Loucy (cell line): ENCODE data around the gene NRAS.
A peak's percentile ranks its signal among the peaks of the same experiment; 100 is the strongest.

ENCODE experiments used
- H2AFZ ChIP-seq: fragments of 200-600 bp; sonication (generic); 2 replicates; pipeline ENCODE4 v1.6.0; 2016; ENCODE audit warnings: antibody characterized with exemption, mild to moderate bottlenecking, low read length, moderate library complexity
- H3F3A ChIP-seq: fragments of 200-600 bp; 2 replicates; pipeline ENCODE4 v1.6.0; 2016; ENCODE audit warnings: antibody characterized with exemption, low read depth, mild to moderate bottlenecking
- H3K27me3 ChIP-seq: fragments of 200-600 bp; sonication (generic); 2 replicates; pipeline ENCODE4 v1.6.1; 2014; ENCODE audit warnings: low read length, mild to moderate bottlenecking; ENCODE audit not compliant: insufficient read depth, poor library complexity, severe bottlenecking
- H3K36me3 ChIP-seq: fragments of 200-600 bp; sonication (generic); 2 replicates; pipeline ENCODE4 v1.6.1; 2016; ENCODE audit warnings: low read length; ENCODE audit not compliant: insufficient read depth
- H3K4me1 ChIP-seq: fragments of 200-600 bp; sonication (generic); 2 replicates; pipeline ENCODE4 v1.5.1; 2014; ENCODE audit warnings: low read length, mild to moderate bottlenecking; ENCODE audit not compliant: insufficient read depth, poor library complexity, severe bottlenecking
- H3K4me2 ChIP-seq: fragments of 200-600 bp; sonication (generic); 2 replicates; pipeline ENCODE4 v1.6.0; 2014; ENCODE audit warnings: antibody characterized with exemption, low read length, low read depth, mild to moderate bottlenecking; ENCODE audit not compliant: poor library complexity, severe bottlenecking
- H3K4me3 ChIP-seq: fragments of 200-600 bp; sonication (generic); 2 replicates; pipeline ENCODE4 v1.5.1; 2014; ENCODE audit warnings: low read length, mild to moderate bottlenecking, mixed read lengths; ENCODE audit not compliant: poor library complexity, severe bottlenecking
- H3K79me2 ChIP-seq: fragments of 200-600 bp; sonication (generic); 2 replicates; pipeline ENCODE4 v1.6.1; 2014; ENCODE audit warnings: low read length; ENCODE audit not compliant: insufficient read depth
- H3K9ac ChIP-seq: fragments of 200-600 bp; sonication (generic); 2 replicates; pipeline ENCODE4 v1.6.0; 2014; ENCODE audit warnings: mild to moderate bottlenecking, low read depth, low read length, moderate library complexity; ENCODE audit not compliant: poor library complexity, severe bottlenecking
- H3K9me2 ChIP-seq: fragments of 200-600 bp; sonication (generic); replicated peaks from 2 replicates; pipeline ENCODE4 v1.6.1; 2016; ENCODE audit warnings: low read depth, low read length, mixed read lengths
- H3K9me3 ChIP-seq: fragments of 200-600 bp; sonication (generic); 2 replicates; pipeline ENCODE4 v1.6.1; 2014; ENCODE audit warnings: mild to moderate bottlenecking, antibody characterized with exemption, low read length, low read depth; ENCODE audit not compliant: insufficient read depth
- H4K20me1 ChIP-seq: fragments of 200-600 bp; sonication (generic); 2 replicates; pipeline ENCODE4 v1.6.0; 2014; ENCODE audit warnings: antibody characterized with exemption, low read length, mild to moderate bottlenecking; ENCODE audit not compliant: insufficient read depth, poor library complexity, severe bottlenecking
- EZH2phosphoT487 ChIP-seq: fragments of 200-600 bp; IDR thresholded peaks from 2 replicates; pipeline ENCODE4 v1.6.1; 2018; ENCODE audit warnings: antibody characterized with exemption, mild to moderate bottlenecking, moderate library complexity, borderline replicate concordance
- TF ChIP-seq, protein P1 (sequence below): fragments of 200-600 bp; sonication (generic); conservative IDR thresholded peaks from 2 replicates; pipeline ENCODE4 v1.5.1; 2014; ENCODE audit warnings: mild to moderate bottlenecking, antibody characterized with exemption, low read length

NRAS gene

DNA sequence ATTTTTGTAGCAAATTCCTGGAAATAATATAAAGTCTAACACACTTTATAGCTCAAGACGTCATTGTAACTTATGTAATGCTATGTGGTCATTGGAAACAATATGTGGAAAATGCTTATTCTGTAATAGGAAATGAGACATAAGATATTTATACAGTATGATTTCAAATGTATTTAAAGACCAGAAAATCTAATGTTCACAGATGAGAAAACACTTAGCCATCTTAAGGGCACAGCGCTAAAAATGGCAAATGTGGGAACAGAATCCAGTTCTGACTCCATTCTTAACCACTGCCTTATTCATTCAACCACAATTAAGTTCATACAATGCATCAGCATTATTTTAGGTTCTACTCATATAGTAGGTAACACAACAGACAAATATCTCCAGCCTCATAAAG, 28.7 kb upstream of the NRAS start:
- H2AFZ ChIP-seq: no peak overlapping the region
- H3K36me3 ChIP-seq: peaks cover 96% of the 10 kb centered on the region
- H3K4me1 ChIP-seq: peaks cover 16% of the 10 kb centered on the region

GRCh38 chr1:114741963-114742746, 25.6 kb upstream of the NRAS start:
- no peak overlapping the region for H3K4me3 ChIP-seq
- peaks cover 86% of the 10 kb centered on the region for H3K79me2 ChIP-seq
- peaks cover 15% of the 10 kb centered on the region for H3K4me1 ChIP-seq
- H3K36me3 ChIP-seq: peaks cover 86% of the 10 kb centered on the region
- no peak for TF ChIP-seq EZH2phosphoT487
- TF ChIP-seq, protein P1, sequence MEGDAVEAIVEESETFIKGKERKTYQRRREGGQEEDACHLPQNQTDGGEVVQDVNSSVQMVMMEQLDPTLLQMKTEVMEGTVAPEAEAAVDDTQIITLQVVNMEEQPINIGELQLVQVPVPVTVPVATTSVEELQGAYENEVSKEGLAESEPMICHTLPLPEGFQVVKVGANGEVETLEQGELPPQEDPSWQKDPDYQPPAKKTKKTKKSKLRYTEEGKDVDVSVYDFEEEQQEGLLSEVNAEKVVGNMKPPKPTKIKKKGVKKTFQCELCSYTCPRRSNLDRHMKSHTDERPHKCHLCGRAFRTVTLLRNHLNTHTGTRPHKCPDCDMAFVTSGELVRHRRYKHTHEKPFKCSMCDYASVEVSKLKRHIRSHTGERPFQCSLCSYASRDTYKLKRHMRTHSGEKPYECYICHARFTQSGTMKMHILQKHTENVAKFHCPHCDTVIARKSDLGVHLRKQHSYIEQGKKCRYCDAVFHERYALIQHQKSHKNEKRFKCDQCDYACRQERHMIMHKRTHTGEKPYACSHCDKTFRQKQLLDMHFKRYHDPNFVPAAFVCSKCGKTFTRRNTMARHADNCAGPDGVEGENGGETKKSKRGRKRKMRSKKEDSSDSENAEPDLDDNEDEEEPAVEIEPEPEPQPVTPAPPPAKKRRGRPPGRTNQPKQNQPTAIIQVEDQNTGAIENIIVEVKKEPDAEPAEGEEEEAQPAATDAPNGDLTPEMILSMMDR: no peak
- no peaks in the 10 kb centered on the region for H3K27me3 ChIP-seq
- H4K20me1 ChIP-seq: peaks cover 90% of the 10 kb centered on the region
- H3K9me2 ChIP-seq: no peaks in the 10 kb centered on the region
- H3K9me3 ChIP-seq: no peaks in the 10 kb centered on the region
- no peaks in the 10 kb centered on the region for H3F3A ChIP-seq
- H2AFZ ChIP-seq: no peak overlapping the region
- H3K4me2 ChIP-seq: no peak overlapping the region
- H3K9ac ChIP-seq: no peak overlapping the region

More for the DNA sequence above, 28.7 kb upstream of the NRAS start:
- Histone ChIP-seq H3K9me3 (no peaks in the 10 kb centered on the region), H3K79me2 (peaks cover 100% of the 10 kb centered on the region), H3K9ac (no peak overlapping the region), H3K27me3 (no peaks in the 10 kb centered on the region), H4K20me1 (peaks cover 100% of the 10 kb centered on the region), H3K4me3 (no peak overlapping the region), H3K4me2 (peak overlapping the region; percentile 47), H3K9me2 (no peaks in the 10 kb centered on the region), H3F3A (no peaks in the 10 kb centered on the region)
- no peak for TF ChIP-seq EZH2phosphoT487
- TF ChIP-seq, protein P1: no peak

GRCh38 chr1:114740331-114740730, 23.8 kb upstream of the NRAS start:
- no peaks in the 10 kb centered on the region for H3K9me3 ChIP-seq
- H3K4me1 ChIP-seq: peaks cover 6% of the 10 kb centered on the region
- peaks cover 86% of the 10 kb centered on the region; the same call in 1 of the 2 replicates for H3K36me3 ChIP-seq
- H3F3A ChIP-seq: no peaks in the 10 kb centered on the region
- no peak overlapping the region for H3K4me3 ChIP-seq
- peaks cover 67% of the 10 kb centered on the region for H3K79me2 ChIP-seq
- no peak for TF ChIP-seq EZH2phosphoT487
- TF ChIP-seq, protein P1: no peak
- H3K9me2 ChIP-seq: no peaks in the 10 kb centered on the region
- peaks cover 83% of the 10 kb centered on the region for H4K20me1 ChIP-seq
- no peak overlapping the region for H3K4me2 ChIP-seq
- no peak overlapping the region for H3K9ac ChIP-seq
- no peaks in the 10 kb centered on the region for H3K27me3 ChIP-seq
- H2AFZ ChIP-seq: no peak overlapping the region
